GM21423 (cell line): ENCODE data around the gene GPR139.

Experiments
- ATAC-seq: cut with Tn5 transposase; IDR thresholded peaks from one replicate; pipeline ENCODE4 v1.9.1; 2021; ENCODE audit warnings: mild to moderate bottlenecking, moderate library complexity; ENCODE audit not compliant: unreplicated experiment

The GPR139 gene

GRCh38 chr16:19991614-19992013, 82.1 kb downstream of the GPR139 start:
- ATAC-seq, result no peak

- no peak for ATAC-seq
These were observed 89.6 kb downstream of the GPR139 start for GRCh38 chr16:19984135-19984534.
